GM12873 (cell line): ENCODE data around the gene ADAT3.

Experiments used
- TF ChIP-seq, protein P1 (sequence below): IDR thresholded peaks from 2 replicates; pipeline ENCODE4 v1.5.1; 2012; ENCODE audit warnings: low read depth, mild to moderate bottlenecking, moderate library complexity, low read length, control low read depth; ENCODE audit not compliant: insufficient read depth; ENCODE audit errors: missing control alignments

The ADAT3 gene

DNA sequence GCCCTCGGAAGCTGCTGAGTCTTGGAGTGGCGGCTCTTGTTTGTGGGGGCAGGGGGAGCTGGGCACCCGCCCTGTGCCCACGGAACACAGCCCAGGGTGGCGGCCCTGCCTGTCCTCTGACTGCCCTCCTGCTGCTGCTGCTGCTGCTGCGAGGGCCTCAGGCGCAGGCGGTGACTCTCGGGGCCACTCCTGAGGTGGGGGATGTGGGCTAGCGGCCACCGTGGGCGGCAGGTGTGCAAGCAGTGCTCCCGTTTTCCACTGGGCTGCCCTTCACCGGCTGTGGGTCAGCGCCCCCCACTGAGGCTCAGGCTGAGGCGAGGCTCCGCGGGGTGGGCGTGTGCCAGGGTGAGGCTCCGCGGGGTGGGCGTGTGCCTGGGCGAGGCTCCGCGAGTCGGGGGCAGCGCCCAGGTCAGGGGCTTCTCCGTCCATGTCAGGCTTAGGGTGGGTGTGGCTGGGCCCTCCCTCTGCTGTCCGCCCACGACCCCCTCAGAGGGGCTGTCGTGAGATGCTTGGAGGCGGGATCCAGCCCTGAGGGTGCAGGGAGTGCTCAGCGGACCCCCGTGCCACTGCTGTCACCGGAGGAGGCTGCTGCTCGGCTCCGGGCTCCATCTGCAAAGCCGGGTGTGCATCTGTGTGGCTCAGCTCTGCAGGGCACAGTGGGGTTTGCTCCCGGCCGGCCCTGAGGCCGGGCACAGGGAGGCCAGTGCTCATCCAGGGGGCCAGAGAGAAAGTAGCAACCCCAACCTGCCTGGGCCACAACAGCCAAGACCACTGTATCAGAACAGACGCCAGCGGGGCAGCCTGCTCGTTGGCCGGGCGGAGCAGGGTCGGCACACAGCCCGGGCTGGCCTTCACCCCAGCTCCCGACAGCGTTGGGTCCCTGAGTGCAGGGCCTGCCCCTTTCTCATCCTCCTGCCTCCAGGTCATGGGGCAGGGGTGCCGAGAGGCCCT, 50.2 kb downstream of the ADAT3 start:
- TF ChIP-seq, protein P1, sequence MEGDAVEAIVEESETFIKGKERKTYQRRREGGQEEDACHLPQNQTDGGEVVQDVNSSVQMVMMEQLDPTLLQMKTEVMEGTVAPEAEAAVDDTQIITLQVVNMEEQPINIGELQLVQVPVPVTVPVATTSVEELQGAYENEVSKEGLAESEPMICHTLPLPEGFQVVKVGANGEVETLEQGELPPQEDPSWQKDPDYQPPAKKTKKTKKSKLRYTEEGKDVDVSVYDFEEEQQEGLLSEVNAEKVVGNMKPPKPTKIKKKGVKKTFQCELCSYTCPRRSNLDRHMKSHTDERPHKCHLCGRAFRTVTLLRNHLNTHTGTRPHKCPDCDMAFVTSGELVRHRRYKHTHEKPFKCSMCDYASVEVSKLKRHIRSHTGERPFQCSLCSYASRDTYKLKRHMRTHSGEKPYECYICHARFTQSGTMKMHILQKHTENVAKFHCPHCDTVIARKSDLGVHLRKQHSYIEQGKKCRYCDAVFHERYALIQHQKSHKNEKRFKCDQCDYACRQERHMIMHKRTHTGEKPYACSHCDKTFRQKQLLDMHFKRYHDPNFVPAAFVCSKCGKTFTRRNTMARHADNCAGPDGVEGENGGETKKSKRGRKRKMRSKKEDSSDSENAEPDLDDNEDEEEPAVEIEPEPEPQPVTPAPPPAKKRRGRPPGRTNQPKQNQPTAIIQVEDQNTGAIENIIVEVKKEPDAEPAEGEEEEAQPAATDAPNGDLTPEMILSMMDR: no peak

DNA sequence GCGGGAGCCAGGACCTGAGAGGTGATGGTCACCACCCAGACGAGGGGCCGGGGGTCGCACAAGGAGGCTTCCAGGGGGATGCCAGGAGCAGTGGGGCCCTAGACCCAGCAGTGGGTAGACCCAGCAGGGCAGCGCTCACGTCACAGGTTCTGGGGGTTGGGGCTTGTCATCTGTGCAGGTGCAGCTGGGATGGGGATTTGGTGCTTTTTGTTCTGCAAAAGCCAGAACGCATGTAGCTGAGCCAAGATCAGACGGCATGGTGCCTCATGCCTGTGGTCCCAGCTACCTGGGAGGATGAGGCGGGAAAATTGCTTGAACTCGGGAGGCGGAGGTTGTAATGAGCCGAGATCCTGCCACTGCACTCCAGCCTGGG, 50.9 kb downstream of the ADAT3 start:
- TF ChIP-seq, protein P1: no peak

DNA sequence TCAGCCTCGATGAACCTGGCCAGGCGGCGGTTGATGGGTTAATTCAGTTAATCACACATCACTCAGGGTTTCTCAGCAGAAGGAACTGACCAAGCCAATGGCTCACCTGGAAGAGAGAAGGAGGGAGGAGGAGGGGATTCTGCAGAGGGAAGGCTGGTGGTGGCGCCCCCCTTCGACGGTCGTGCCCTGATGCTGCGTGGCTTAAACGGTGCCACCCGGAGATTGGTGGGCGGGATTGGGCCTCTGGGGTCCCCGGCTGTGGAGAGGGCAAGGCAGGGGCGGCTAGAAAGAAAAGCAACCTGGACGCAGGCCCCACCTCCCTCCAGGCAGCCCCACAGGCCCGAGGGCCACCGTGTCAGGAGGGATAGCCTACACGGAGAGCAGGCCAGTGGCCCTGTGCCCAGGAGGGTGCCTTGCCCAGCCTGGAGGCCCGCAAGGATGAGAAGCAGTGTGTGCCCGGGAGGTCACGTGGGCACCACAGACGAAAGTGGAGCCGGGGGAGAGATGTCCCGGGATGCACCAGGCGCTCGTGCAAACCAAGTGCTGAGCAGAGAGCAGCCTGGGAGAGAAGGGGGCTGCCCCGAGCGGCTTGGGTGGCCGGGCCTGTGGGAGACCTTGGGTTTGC, 51.8 kb downstream of the ADAT3 start:
- TF ChIP-seq, protein P1: no peak

DNA sequence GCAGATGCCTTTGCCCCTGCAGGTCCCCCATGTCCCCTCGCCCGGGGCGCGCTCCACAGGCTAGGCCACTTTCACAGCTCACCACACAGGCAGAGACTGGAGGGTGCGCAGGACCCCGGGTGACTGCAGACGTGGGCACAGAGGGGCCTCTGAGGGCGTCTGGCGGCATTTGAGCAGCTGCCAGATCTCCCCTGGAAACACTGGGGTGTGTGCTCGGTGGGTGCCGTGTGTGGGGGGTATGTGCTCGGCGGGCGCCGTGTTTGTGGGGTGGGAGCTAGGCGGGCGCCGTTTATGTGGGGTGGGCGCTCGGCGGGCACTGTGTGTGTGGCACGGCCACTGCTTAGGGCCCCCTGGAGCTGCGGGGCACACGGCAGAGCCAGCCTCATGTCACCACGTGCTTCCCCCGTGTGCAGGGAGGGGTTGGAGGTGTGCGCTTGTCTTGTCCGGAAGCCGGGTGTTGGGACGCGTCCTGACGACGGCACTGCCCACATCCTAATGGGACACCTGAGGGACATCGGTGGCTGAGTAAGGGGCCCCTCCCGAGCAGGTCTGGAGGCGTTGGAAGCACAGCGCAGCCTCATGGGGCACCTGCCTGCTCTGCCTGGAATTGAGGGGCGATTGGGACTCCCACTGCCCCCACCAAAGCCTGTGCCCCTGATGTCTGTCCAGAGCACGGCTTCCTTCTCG, 52.5 kb downstream of the ADAT3 start:
- TF ChIP-seq, protein P1: no peak

DNA sequence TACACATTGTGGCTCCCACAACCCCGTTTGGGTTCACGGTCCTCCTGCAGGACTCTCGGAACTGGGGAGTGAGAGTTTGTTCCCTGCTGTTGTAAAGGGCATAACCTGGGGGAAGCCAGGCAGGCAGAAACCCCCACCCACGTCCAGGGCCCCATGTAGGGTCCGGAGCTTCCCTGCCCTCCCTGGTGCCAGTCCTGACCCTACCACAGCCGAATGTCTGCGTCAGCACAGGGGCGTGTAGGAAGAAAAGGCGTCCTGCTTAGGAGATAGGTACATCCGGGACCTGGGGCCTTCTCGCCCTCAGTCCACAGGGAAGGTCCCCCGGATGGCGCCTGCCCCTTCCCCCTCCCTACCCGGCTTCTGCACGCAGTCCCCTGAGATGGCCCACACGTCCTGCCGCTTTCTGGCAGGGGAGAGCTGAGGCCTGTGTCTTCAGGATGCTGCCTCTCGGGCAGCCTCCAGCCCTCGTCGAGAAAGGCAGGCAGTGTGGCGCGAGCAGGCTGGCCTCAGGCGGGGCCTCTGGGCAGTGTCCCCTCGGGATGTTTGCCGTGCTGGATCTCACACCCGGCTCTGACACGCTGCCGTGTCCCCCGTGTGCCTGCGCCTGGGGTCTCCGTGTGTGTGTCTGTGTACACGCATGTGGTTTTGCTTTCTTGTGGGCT, 54.9 kb downstream of the ADAT3 start:
- TF ChIP-seq, protein P1: no peak

DNA sequence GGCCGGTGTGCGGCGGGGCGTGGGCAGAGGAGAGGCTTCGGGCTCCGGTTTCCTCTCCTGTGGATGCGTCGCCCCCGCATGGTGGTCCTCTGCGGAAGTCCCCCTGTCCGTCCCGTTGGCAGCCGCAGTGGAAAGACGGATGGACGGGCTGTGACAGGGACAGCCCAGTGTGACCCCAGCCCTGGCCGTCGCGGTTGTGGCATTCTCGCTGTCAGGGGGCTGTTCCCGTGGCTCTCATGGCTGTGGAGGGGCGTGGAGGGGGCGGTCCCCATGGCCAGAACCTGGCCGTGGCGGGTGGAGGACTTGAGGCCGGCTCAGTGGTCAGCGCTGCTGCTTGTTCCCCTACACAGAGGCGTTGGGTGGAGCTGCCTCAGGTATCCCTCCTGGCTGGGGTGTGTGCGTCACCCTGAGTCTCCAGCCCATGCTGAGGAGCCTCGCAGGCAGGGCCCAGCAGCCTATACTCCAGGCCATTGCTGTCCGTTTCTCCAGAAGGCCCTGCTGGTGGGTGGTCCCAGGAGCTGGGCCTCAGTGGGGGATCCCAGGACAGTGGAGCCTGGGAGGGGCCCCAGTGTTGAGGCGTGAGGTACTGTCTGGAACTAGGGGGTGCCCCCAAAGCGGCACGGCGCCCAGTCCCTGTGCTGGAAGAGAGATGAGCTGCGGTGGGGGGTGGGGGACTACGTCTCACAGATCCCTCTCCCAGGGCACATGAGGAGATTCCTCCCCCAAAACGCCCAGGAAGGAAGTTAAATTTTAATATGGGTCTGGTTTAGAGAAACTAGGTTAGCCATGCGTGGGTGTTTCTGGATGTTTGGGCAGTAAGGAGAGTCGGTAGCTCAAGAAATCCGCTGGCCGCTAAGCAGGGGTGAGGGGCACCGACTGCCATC, 56.0 kb downstream of the ADAT3 start:
- TF ChIP-seq, protein P1: no peak
